GM21529 (cell line): ENCODE results near the gene PDK4.
"Not testable (repeated sequence)": the region's sequence is repeated elsewhere in the genome, so short reads cannot be mapped to it uniquely, and the experiment has no call there.

ENCODE experiments used
- ATAC-seq: cut with Tn5 transposase; IDR thresholded peaks from one replicate; pipeline ENCODE4 v1.9.1; 2021; ENCODE audit not compliant: unreplicated experiment

PDK4 gene

DNA sequence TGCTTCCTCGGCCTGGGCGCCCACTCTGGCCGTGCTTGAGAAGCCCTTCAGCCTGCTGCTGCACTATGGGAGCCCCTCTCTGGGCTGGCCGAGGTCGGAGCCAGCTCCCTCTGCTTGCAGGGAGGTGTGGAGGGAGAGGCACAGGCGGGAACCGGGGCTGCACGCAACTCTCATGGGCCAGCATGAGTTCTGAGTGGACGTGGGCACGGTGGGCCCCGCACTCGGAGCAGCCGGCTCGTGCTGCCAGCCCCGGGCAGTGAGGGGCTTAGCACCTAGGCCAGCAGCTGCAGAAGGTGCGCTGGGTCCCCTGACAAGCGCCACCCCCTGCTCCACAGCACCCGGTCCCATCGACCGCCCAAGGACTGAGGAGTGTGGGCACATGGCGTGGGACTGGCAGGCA is 9.0 kb upstream of the PDK4 start:
- no peak for ATAC-seq

DNA sequence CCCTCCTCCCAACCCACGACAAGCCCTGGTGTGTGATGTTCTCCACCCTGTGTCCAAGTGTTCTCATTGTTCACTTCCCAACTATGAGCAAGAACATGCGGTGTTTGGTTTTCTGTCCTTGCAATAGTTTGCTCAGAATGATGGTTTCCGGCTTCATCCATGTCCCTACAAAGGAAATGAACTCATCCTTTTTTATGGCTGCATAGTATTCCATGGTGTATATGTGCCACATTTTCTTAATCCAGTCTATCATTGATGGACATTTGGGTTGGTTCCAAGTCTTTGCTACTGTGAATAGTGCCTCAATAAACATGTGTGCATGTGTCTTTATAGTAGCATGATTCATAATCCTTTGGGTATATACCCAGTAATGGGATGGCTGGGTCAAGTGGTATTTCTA is 8.5 kb upstream of the PDK4 start:
- ATAC-seq = not testable (repeated sequence)

DNA sequence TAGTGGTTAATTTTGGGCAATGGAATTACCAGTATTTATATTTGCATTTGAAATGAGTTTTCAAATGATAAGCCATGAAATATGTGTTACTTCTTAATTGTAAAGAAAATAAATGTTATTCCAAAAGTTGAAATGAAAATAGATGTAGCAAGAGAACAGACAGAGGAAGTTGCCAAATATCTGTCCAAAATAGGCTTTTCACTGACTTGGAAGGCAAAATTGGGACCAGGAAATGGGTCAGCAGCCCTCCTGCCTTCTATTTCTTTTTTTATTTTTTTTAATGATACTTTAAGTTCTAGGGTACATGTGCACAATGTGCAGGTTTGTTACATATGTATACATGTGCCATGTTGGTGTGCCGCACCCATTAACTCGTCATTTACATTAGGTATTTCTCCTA is 8.1 kb upstream of the PDK4 start:
- ATAC-seq = not testable (repeated sequence)

DNA sequence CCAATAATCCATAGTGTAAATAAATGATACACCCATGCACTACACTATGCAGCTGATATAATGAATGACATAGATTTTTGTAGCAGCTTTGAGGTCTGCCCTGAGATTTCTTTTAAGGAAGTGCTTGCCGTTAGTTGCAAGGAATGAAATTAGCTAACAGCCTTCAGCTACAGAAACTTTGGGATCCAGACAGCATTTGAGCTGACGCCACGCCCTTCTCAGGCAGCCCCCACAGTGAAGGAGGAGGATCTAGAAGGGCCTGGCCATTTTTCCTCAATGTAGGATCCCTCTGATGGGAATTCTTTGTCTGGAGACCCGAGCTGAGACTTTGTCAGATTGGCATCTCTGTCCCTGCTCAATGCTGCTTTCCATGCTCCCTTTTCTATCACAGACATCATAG is 6.1 kb upstream of the PDK4 start:
- ATAC-seq = no peak

DNA sequence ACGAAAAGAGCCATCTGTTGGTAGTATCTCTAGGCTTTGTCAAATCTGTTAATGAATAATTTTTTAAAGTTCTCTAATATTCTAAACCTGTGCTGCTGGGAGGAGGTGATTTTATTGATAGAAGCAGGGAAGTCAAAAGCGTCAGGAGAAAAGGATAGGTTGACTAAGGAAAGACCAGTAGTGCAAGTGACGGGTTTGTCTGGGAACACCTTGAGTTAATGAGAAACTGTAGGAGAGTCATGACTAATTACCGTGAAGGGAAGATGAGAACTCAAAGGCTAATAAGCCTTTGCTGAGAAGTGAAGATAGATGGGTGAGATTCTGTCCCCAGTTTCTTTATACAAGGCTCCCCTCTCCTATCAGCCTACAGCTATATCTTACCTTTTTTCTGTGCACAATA is 5.0 kb upstream of the PDK4 start:
- ATAC-seq = no peak

DNA sequence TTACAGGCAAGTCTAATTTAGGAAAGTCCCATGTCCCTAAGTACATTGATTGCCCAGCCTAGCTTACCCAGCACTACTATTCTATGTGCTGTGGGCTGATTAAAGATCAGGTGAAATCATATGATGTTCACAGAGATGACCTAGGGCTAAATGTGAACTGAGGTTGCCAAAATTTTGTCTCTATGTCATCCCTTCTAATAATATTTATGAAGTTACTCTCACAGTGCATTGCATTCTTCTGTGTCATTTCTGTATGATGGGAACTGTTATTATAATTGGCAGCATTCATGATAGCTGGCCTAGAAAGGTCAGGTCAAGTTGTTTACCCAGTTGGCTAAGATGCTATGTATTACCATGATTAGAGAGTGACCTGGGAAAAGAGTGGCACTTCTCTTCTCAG is 2.8 kb upstream of the PDK4 start:
- ATAC-seq = no peak

DNA sequence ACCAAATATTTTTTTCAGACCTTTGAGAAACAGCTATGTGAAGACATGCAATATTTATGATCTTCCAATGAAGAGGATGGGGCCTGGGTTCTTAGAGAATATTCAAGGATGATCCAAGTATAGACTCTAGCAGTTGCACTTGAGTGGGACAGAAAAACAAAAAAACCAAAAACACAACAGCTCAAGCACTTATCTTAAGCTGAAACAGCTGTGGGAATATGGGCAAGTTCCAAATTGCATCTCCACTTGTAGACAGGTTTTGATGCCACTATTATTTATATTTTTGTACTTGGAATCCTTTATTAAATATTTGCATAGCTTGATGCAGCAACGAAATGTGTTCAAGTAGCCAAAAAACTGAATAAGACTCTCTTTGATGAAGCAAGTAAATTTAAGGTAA is 2.2 kb upstream of the PDK4 start:
- ATAC-seq = no peak

DNA sequence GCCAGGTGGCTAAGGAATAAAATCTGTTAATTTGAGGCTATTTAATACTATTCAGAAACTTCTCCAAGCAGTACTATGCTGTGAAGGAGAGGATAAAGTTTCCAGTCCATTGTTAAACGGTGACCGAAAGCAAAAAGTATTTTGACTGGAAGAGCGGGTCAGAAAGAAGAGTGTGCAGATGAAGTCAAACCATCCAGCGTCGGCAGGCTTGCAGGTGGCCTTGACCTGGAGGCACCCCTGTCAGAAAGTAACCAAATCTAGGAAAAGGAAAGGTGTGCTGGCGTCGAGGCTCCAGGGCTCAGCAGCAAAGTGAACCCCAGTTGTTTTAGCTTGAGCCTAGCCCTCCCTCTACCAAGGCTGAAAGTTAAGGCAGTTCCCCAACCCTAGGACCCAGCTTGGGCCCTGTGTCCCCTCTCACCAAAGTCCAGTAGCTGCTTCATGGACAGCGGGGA is 544 bp downstream of the PDK4 start:
- no peak for ATAC-seq

DNA sequence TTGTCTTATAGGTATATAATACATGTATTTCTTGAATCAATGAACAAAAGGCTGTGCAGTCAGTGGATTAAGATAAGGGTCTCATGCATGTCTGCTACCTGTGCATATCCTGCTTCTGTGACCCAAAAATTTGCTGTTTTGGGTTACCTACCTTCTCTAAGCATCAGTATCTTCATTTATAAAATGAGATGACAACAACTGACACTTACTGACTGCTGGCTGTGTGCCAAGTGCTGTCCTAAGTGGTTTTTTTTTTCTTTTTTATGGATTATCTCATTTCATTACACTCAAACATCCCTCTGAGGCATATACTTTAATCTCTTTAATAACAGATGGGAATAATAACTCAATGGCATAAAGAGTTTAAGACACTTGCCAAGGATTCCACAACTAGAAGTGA is 2.1 kb downstream of the PDK4 start:
- ATAC-seq = no peak

DNA sequence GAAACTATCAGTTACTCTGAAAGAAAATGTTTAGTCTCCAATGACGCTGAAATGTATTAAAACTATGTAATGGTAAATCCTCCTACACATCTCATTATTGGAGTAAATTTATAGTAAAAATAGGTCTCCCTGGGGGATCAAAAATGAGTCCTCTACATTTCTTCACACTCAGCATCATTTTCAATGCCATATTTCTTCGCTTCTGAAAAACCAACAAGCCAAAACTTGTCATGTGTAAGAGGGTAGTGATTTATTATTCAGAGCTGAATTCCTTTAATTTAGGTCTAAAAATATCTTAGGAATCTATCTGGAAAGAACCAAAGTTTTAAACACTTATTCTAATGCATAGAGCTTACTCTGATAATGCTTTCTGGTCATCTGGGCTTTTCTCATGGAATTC is 3.0 kb downstream of the PDK4 start:
- ATAC-seq = no peak

DNA sequence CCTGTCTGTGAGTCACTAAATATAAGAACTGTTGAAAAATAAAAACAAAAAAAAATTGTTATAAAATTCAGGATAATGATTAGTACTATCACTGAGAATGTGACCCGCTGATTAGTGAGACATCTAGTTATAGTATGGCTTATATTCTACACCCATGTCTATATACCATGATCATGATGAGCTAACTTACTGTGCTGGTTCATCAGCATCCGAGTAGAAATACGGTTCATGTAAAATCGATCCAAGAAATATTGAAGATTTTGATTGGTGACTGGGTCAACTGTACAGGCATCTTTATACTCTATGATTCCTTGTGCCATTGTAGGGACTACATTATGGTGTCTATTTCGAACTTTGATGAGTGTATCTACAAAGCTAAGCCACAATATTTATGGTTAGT is 3.7 kb downstream of the PDK4 start:
- ATAC-seq = no peak

DNA sequence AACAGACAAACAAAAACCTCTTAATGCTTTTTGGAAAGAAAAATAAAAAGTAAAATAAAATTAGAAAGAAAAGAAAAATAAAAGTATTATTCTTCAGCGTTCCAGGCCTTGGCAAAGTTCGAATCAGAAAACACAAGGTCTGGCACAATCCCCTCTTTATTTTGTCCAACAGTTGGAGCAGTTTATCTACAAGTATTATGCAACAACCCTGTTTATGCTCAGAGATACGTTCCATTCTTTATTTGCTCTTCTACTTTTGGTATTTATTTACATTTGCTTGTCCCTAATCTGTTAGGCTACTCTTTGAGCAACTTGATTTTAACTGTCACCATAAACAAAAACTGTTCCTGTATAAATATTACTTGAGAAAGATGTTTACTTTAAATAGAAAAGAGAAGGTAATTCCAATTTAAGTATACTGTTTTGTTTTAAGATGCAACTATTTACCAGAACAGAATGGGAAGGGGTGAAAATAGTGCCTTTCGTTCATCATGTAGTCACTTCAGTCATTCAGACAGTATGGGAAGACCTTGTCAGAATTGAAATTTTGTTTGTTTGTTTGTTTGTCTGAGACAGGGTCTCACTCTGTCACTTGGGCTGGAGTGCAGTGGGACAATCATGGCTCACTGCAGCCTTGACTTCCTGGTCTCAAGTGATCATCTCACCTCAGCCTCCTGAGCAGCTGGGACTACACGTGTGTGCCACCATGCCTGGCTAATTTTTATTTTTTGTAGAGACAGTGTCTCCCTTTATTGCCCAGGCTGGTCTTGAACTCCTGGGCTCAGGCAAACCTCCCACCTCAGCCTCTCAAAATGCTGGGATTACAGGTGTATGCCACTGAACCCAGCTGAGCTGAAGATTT is 5.7 kb downstream of the PDK4 start:
- ATAC-seq = no peak

DNA sequence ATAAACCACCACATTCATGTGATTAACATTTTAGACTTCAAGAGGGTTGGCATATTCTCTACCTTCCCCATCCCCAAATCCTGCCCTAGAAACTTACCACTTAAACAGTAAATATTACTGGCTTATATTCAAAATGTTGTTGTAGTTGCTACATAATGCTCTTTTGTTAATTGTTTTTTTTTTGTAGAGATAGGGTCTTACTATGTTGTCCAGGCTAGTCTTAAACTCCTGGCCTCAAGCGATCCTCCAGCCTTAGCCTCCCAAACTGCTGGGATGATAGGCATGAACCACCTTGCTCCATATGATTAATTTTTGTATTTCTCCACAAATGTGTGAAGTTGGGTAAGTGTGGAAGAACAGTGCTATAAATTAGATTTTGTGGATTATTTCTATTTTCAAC is 6.5 kb downstream of the PDK4 start:
- no peak for ATAC-seq

DNA sequence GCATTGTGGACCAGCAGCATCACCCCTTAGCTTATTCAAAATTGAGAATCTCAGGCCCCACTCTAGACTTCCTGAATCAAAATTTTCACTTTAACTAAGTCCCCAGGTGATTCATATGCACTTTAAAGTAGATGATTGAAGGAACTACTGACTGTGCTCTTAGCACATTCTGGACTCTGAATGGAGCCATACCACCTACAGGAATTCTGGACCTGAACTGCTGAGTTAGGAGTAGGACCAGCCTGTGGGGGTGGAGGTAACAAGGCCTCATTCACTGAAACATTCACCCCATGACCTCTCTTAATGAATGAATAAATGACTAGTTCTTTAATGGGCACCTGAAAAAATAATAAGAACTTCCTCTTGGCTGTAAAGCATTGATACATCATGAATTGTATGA is 7.3 kb downstream of the PDK4 start:
- no peak for ATAC-seq

DNA sequence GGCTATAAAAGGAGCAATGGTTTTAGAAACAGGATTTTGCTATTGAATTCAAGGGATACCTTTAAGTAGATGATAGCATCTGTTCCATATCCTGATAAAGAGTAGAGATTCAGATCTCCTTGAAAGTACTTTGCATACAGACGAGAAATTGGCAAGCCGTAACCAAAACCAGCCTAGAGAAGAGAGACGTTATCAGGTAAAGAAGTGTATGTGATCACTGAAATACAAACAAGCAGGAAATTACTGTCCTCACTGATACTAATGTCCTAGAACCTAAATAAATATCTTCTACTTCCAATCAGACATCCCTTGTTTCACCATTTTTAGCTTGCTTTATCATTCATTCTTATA is 9.4 kb downstream of the PDK4 start:
- ATAC-seq = no peak

DNA sequence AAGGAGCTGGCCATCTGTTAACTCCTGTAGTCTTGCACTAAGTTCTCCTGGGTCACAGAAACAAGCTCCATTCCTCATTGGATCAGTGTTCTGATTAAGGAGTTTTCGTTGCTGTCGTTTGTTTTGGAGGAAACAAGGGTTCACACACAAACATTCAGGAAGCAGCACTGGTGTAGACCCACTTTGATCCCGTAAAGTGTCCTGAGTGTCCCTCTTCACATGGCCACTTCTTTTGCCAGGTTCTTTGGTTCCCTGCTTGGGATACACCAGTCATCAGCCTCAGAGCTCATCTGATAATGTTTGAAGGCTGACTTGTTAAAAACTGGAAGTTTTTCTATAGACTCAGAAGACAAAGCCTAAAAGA is 10.9 kb downstream of the PDK4 start:
- ATAC-seq = no peak

DNA sequence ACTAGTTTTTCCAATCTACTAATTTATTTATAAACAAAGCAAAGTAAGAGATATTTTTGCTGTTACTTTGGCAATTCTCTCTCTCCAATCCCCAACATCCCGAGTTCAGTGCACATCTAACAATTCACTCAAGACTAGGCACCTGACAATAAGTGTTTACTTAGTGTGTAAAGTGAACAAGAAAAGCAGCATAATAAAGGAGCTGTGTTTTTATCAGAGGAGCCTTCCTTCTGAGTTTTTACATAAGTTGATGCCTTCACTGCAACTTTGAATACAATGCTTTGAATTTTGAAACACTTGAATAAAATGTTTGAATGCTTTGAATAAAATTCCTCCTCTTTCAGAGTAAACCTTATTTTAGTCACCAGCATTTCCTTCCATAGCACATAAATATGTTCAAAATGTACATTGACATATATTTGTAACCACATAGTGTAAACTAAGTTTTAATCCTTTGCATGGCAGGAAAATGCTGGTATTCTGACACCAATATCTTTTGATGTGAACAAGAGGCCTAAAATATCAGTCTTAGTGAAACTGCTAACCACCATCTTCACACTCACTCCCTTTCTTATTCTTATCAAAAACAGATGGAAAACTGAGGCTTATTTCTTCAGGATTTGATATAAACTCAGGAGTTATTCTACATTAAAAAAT is 11.4 kb downstream of the PDK4 start:
- ATAC-seq = no peak

DNA sequence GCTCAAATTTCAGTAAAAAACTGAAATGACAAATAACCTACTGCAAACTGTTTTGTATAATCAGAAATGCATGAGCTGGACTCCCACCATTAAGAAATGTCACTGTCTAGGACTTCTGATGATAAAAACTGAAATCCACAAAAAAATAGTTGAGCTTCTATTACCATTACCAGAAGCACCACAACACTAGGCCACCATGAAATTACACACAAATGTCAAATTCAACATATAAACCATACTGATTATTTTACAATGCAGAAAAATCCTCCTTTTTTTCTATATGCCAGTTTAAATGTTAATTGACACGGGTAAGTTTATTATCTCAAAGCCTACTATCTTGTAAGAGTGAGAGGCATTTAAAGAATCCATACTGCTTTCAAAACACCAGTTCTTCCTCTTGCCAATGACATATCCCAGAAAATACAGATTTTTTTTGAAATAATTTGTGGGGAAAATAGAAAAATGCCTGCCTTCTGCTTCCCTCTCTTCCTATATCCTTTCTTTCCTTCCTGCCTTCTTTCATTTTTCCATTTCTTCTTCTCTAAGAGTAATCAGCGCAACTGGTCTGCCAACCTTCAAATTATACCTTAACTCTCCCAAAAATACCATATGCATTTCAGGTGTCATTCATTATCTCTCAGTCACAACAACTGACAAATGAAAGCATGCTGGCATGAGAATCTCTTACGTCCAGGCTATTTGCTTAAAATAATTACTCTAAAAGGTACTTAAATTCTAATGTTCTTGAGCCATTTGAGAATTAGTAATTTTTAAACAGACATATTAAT is 12.3 kb downstream of the PDK4 start:
- ATAC-seq = no peak

DNA sequence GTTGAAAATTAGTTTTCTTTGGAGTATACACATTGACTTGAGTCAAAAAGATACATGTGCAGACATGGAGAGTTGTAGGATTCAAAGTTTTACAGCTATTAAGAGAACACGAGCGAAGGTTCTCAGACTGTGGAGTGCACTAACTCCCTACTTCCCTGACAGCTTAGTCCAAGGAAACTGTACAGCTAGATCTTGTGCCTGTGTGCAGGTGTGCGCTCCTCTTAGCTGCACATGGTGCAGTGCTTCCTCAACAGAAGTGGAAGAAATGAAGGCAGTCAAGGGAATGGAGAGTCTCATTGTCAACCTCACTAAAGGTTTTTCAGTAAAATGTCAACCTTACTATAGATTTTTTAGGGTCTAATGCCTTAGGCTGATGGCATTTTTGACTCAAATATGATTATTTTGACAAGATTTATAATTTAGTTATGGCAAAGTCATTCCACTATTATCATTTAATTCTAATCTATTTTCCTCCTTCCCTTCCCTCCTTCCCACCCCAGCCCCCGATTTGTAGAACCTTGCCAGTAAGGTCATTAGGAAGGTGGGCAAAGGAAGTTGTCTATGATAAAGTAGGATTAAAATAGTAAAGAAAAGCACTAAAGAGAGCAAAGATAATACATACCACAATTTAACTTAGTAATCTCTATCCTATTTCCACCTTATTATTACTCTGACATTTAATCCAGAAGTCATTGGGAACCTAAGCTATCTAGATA is 13.6 kb downstream of the PDK4 start:
- no peak for ATAC-seq

DNA sequence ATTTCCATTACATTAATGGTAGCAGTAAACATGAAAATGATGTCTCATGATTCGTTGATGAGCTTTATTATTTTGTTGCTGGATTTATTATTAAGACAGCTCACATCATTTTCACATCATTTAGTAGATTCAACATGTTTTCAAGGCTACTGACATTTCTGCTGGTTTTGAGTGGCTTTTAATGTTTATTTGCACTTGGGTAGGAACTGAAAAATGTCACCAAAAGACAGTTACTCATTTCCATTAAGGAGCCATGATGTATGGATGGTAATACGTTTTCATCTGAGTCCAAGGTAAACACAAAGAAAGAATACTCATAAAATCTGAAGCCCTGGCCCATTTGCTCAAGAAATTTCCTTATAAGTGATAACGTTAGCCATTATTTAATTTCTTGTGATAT is 14.8 kb downstream of the PDK4 start:
- no peak for ATAC-seq

DNA sequence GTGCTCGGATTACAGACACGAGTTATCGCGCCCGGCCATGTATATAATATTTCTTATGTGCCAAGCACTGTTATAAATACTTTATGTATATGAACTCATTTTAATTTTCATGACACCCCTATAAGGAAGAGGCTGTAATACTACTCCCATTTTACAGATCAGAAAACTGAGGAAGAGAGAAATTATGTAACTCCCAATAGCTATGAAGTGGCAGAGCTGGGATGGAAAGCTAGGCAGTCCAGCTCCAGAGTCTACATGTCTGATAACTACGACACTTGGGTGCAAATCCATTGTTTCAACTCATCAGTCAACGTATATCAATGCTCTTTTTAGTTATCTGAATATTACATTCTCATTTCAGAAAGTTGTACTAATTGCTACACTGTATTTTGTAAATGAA is 17.0 kb downstream of the PDK4 start:
- no peak for ATAC-seq
